ENCODE results near the gene CYP46A1. TPM values are rescaled to one million over a fixed set of nuclear protein-coding genes. Genes with fewer than 3 reads are reported as not detected.

CYP46A1 gene
- total RNA-seq: 0.09 TPM in 2 replicates

DNA sequence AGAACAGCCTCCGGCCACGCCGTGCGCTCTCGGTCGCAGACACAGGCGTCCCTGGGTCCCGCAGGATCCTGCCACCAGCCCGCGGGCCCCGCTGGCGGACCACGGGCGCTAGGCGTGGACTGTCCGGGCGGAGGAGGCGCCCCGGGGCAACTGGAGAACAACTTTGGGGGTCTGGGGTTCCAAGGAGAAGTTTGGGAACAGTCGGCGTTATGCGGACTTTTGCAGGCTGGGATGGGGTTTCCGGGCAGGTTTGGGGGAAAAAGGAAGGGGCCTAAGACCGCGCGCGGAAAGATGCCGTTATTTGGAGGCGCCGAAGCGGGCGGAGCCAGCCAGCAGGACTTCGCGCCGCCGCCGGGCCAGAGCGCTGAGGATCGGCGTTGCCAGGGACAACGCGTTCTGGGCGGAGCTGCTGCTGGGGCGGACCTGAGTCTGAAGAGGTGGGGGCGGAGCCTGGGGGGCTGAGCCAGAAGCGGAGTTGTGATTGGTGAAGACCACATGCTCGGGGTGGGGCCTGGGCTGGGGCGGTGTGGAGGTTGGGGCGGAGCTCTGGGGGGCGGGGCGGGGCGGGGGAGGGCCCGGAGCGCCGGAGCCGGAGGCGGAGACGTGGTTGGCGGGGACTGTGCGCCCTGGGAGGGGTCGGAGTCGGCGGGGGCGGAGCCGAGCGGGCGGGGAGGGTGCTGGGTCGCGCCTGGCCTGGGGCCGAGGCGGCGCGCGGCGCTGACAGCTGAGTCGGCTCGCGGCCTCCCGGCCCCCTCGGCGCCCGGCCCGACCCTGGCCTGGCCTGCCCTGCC, at the start of gene CYP46A1:
CYP46A1 (plus strand) TSS at position 680 of the 791 bp plus-strand sequence. CDS start 120 bp downstream, outside the sequence.

DNA sequence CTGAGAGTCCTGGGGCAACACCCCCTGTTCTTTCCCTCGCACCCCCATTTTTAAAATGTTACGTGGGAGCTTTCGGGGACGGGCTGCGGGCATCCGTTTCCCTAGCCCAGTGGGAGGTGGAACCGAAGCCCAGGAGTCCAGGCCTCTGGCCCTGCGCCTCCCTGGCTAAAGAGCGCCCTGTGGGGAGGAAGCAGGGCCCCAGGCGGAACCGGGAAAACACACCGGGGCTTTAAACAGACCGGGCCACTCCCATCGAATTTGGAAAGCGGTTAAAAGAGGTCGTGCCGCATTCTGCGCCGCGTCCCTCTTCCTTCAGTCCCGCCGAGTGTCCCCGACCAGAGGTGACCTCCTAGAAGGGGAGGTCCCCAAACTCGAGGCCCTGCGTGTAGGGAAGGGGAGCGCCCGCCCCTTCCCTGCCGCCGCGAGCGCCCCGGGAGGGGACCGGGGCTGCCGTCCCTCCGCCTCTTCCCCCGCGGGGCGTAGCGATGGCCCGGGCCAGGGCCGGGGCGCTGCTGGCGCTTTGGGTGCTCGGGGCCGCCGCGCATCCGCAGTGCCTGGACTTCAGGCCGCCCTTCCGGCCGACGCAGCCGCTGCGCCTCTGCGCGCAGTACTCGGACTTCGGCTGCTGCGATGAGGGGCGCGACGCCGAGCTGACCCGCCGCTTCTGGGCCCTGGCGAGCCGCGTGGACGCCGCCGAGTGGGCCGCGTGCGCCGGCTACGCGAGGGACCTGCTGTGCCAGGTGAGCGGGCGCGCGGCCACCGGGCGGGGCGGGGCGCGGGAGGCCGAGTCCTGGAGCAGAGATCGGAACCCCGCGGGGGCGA, 39.2 kb upstream of the CYP46A1 start, which contains the start of gene HHIPL1:
HHIPL1 (plus strand) TSS at position 407 of the 822 bp plus-strand sequence; CDS start at position 486, 79 bp downstream.

Other genes with a start within 250 kb of the CYP46A1 start
- 42.6 and 53.8 TPM in 2 replicates for gene SETD3, start 203.4 kb upstream of the CYP46A1 start, total RNA-seq
- gene CCNK, start 202.9 kb upstream of the CYP46A1 start, total RNA-seq: 25.8 and 38.6 TPM in 2 replicates
- gene CCDC85C, start 80.1 kb upstream of the CYP46A1 start, total RNA-seq: 13.3 and 21.9 TPM in 2 replicates
- gene HHIPL1, start 39.2 kb upstream of the CYP46A1 start, total RNA-seq: 2.0 and 4.4 TPM in 2 replicates
- 32.1 and 43.7 TPM in 2 replicates for gene EML1, start 109.1 kb downstream of the CYP46A1 start, total RNA-seq

All from endothelial cell of coronary artery (primary cell).